Fibroblast of skin of right quadriceps (primary cell): ENCODE measurements around the gene ZNF618.
"Not testable (repeated sequence)": the region's sequence is repeated elsewhere in the genome, so short reads cannot be mapped to it uniquely, and the experiment has no call there.

Experiments
- DNase-seq: peaks from one replicate; pipeline ENCODE4 v3.0.0-alpha.2; 2013

Gene ZNF618

DNA sequence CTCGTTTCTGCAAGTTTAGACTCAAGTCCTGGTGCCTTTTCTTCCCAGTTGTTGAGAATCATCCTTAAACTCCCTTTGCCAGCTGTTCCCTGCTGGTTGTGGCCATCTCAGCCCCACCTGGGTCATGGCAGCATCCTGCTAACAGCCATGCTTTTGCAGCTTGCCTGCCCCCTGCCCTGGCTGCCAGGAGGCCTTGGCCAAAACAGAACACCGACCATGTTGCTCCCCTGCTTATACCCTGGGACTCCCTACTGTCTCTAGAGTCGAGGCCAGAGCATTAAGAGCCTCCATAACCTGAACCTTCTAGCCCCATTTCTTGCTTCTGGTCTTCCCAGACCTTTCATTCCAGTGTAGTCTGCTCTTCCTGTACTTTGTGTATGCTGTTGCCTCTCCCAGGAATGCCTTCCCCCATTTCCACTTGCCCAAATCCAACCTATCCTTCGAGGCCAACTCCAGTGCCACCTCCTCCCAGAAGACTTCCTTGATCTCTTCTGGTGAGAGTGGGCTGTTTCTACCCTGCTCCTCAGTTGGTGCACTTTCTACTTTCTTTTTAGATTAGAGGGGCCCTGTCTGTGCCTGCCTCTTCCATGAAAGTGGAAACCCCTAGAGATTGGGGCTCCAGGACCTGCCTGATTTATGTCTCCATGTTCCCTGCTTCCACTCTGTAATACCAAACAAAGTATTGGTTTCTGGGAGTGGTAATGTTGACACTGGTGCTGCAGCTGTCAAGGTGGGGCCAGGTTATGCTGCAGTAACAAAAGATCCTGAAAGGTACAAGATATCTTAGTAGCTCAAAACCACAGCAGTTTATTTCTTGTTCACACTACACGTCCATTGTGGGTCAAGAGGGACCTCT lies 113.8 kb downstream of the ZNF618 start:
- DNase-seq, result no peak

DNA sequence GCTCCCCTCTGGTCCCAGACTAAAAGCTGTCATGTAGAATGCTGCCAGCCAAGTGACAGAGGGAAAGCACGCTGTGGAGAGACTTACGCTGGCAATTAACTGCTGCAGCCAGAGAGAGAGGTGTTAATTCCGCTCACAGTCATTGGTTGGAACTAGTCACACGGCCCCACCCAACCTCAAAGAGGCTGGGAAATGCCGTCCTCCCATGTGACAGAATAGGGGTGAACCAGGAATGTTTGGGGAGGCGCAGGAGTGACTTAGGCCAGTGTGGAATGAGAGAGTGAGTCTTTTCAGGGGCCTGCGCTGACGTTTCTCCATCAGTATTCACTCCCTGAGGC lies 114.4 kb downstream of the ZNF618 start:
- DNase-seq, result no peak

DNA sequence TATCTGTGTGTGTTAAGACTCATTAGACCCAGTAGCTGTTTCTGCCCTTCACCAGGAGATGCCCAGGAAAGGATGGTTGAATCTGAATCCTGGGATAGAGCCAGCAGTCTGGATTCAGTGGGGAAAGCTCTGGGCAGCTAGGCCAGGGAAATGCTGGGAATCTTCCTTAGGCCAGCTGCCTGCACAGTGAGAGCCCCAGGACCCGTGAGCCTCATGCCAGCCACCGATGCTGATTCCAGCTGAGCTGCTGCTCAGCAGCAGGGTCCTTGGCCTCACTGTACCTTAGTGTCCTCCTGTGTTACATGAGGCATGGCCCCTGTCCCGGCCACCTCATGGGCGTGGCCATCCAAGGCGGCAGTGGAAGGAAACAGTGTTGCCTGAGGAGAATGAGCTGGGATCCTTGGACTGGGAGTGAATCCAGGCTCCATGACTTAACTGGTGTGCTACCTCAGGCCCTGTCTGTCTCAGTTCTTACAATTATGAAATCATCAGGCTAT lies 114.9 kb downstream of the ZNF618 start:
- no peak for DNase-seq

DNA sequence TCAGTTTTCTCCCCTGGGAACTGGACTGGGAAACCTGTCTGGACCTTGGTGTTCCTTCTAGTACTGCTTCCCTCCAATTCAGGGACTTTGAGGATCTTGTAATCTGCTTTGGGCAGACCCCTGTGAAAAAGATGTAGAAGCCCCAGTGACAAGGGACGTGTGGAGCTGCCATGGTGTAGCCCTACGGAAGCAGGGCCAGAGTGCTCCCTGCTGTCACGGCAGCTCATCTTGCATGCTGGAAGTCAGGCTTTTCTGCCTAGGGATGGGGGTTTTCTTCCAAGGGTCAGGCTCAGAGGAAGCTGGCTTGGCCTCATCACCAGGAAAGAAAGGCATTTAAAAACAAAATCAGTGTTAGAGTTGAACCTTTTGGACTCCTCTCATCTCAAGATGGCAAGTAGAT lies 115.6 kb downstream of the ZNF618 start:
- DNase-seq, result no peak

DNA sequence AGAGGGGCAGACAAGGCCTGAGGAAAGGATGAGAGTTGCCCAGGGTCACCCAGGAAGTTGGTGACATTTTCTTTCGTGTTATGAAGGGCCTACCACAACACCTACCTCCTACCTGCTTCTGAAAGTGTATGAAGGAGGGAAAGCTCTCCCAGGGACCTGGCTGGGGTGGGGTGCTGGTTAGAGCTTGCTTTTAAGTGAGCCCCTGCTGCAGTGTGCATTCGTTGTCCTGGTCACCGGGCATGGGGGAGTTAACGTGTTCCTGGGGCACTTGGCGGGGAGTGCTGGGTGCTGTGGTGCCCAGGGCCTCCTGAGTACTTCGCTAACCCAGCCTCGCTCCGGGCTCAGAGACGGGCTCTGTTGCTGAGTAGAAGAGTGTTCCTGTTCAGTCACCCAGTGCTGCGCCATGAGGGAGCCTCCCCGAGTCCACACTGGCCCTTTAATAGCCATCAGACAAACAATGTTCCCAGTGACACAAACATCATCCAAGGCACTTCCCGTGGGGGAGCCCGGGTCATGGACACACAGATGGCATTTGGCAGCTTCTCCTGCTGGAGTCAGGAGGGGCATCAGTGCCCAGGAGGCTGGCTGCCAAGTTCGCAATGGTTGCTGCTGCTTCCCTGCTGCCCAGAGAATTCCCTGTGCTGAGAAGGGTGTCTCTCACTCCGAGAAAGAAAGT lies 116.3 kb downstream of the ZNF618 start:
- DNase-seq, result no peak

DNA sequence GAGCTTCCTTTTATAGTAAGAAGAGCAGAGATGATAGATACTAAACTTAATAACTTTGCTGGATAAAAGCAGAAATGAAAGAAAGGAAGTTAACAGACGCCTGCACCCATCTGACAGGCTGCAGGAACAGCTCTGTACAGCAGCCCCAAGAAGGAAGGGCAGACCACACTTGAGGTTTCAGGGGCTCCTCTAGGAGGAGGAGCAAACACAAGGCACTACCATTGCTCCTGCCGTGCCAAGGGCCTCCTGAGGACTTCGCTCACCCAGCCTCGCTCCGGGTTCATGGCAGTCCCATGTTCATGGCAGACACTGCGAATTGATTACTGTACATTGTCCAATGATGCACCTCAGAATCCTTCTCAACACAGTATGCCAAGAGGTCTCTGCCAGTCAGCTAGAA lies 116.9 kb downstream of the ZNF618 start:
- DNase-seq, result no peak

DNA sequence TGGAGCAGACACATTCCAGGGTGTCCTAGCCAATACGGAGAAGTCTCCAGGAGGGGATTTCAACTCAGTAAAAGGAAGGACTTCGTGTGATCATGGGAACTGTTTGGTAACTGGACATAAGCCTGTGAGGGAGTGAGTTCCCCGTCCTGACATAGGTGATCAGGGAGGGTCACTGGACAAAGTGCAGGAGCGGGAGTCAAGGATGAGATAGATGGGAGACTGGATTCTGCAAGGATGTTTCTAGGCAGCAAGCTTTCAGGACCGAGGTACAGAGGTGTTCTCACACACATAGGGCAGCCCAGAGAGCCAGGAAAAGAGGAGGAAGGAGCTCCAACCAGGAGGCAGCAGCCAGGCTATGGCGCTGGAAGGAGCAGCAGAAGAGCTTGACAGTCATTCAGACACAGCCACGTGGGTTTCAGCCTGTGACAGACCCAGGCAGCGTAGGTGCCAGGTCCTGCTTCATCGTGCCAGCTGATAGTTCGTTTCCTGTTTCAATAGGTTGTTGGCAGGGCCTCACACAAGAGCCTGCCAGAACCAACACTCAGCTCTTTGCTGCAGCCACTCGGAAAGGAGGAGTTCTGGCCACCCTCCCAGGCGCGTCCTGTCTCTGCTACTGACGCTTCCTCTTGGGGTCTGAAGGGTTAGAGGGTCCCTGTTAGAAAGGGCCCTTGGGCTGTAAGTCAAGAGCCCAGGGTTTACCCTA lies 117.9 kb downstream of the ZNF618 start:
- no peak for DNase-seq

DNA sequence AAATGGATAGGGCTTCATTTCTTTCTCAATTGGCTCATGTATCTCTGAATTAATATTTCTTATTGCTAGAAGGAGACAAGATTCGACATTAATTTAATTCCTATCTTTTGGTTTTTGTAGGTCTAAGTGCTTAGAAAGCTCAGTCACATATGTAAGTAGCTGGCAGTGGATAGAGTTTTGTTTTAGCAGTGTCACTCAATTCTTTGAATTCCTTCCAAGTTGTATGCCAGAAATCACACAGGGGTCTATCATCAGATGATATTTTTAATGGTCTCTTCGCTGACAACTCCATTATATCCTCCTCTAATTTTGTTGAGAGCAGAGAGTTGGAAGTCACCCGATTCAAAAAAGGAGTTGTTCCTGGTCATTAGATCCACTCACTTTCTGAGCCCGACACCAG lies 119.3 kb downstream of the ZNF618 start:
- no peak for DNase-seq

DNA sequence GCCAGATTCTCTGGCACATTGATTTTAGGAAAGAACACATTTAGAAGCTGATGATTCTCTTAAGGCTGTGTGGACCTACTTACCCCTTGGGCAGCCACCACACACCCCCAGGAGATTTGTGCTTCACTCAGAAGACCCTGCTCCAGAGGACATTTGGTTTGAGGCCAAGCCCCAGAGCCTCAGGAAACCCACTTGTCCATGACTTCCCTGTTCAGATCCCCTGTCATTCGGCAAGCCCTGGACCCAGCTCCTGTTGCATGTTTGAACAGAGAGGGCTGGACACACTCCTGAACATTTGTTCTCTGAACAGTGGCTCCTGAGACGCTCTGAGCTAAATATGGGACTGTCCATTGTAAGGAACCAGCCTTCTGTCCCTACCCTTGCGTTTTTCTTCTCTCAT lies 119.9 kb downstream of the ZNF618 start:
- DNase-seq, result no peak

DNA sequence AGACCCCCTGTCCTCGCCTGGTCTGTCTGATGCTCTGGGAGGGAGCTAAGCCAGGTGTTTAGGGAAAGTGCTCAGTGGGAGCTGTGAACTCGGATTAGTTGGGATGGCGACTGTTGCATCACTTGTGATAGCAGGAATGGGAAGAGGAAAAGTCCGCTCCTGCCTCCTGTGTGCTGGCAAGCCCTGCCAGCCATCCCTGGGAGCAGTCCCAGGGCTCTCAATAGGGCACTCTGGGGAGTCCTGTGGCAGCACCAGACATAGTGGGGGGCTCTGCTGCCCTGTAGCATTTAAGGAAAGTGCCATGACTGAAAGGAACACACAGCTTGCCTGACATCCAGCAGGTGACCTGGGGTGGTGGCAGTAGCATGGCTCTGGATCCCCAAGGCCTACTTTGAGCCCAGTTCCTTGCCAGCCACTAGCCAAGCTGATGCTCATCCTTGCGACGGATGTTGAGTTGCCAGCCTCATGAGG lies 120.5 kb downstream of the ZNF618 start:
- DNase-seq, result no peak

DNA sequence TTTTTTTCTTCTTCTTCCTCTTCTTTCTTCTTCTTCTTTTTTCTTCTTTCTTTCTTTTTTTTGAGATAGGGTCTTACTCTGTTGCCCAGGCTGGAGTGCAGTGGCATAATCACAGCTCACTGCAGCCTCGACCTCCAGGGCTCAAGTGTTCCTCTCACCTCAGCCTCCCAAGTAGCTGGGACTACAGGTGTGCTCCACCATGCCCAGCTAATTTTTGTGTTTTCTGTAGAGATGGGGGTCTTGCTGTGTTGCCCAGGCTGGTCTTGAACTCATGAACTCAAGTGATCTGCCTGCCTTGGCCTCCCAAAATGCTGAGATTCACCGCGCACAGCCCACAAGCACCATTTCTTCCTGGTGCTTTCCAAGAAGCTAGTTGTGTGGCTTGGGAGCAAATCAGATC lies 121.0 kb downstream of the ZNF618 start:
- DNase-seq, result not testable (repeated sequence)

DNA sequence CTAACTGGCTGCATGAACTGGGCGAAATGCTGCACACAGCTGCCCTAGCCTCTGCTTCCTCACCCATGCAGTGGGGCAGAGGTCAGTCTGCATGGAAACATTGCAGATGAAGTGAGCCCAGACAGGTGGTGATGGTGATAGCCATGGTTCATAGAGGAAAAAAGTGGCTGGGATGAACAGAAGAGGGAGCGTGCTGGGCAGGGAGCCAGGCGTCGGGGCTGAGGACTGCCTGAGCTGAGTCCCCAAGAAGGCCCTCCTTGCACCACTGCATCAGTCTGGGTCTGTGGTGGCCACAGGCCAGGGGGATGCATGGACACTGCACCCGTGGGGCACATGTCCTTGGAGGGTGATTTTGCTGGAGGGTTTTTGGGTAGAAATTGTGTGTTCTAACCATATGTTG lies 121.5 kb downstream of the ZNF618 start:
- DNase-seq, result no peak

DNA sequence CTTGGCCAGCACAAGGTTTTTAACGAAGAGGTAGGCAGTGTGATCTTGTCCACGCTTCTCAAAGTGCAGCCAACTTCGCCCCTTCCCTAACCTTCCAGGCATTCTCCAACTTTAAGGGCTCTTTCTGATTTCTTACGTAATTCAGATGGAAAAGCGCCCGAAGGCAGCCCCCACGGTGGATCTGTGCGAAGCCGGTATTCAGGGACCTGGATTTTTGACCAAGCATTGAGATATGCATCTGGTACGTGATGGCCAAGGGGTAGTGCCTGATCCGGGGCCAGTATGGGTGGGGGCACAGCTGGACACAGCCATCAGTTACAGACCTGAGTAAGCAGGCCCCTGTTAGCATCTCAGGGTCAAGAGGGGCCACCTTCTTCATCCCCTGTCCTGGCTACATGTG lies 122.0 kb downstream of the ZNF618 start:
- DNase-seq, result no peak

DNA sequence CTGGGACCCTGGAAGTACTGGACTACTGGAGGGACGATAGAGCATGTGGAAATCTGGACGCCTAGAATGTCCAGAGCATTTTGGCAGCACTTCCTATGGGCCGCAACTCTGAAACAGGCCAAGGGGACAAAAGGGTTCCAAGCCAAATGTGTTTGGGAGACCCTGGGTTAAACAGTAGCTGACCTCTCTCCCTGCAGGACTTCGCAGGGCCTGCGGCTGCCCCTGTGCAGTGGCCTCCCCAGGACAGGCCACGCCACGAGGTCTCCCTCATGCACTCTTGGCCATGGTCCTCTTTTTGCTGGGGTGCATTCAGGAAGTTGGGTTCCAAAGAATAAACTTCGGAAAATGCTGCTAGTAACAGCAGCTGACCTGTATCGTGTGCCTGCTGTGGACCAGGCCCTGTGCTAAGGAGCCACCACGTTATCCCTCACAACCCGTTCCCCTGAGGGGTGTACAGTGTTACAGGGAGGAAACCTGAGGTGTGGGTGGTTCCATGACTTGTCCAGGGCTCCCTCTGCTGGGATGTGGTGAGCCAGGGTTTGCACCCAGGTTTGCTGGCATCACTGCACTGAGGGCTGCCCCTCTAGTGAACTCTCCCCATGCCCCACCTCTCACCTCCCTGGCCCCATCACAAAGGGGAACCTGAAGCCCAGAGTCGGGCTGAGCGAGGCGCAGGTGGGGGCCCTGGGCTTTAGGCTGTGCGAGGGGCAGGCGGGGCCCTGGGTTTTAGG lies 122.6 kb downstream of the ZNF618 start:
- DNase-seq, result no peak

DNA sequence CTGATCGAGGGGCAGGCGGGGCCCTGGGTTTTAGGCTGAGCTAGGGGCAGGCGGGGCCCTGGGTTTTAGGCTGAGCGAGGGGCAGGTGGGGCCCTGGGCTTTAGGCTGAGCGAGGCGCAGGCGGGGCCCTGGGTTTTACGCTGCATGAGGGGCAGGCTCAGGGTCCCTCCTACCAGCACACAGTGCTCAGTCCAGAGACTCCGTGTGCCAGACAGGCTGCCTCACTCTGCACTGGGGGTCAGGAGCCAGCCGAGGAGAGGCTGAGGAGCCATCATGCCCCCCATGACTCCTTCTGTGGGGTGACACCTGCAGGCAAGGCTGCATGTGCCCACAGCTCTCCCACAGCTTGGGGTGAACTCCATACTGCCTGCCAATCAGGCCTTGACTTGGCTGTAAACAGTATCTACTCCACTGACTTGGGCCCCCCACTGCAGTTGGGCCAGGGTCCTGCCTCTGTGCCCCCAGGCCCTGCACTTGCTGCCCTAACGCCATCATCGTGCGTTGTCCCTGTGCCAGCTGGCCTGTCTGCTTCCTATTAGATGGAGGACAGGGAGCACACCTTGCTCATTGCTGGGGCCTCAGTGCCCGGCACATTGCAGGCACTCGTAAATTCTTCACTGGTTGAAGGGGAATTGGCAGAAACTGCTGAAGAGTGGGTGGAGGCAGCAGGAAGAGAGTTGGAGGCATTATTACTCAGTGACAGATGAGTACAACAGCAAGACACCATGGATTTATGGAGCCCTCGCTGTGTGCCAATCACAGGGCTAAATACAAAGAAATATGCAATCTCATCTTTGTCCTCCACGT lies 123.3 kb downstream of the ZNF618 start:
- no peak for DNase-seq

DNA sequence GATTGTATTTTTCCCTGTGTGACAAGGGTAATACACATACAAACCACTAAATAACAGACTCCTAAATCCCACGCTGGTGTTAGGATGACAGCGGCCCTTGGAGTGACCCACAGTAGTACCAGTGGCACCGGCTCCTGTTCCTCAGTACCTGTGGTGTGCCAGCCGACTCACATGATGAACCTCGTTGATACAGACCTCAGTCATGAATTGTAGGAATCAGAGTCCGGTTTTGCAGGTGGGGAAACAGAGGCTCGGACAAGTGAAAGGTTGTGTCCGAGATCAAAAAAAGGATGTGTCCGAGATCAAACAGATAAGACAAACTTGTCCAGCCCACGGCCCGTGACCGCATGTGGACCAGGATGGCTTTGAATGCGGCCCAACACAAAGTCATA lies 124.0 kb downstream of the ZNF618 start:
- DNase-seq, result no peak

DNA sequence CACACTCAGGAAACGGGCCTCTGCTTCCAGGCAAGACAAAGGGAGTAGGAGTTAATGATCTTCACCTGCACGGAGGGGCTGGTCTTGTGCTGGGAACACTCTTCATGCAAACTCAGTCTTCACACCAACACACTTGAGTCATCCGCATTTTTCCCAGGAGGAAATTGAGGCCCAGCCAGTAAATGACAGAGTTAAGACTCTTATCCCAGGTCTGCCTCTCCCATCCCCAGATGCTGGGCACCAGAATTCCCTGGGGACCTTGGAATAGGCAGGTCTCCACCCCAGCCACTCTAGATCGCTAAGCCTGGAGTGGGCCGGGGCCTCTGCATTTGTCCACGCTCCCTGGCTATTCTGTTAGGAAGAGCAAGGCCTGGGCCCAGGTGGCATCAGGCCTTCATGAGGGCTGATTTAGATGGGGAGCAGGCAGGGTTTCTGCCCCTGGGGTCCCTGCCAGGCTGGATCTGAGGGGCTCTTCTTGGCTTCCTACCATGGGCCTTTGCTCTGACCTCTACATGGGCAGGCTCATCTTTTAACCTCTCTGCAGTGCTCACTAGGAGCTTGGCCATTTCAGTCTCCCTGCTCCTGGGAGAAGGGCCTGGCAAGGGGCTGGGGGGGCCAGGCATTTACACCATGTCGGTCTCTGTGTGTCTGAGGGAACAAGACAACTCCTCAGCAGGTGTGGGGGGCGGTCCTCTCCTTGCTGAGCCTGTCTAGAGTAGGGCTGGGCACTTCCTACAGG lies 124.7 kb downstream of the ZNF618 start:
- no peak for DNase-seq

DNA sequence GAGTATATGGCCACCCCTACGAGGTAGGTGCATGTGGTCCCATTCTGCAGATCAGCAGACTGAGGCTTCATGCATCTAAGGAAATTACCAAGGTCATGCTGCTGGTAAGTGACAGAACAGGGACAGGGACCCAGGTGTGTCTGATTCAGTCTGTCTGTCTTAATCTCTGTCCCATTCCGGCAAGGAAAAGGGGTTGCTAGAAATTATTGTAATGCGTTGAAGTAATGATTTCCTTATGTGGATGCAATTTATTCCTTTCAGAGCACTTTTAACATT lies 125.2 kb downstream of the ZNF618 start:
- no peak for DNase-seq

DNA sequence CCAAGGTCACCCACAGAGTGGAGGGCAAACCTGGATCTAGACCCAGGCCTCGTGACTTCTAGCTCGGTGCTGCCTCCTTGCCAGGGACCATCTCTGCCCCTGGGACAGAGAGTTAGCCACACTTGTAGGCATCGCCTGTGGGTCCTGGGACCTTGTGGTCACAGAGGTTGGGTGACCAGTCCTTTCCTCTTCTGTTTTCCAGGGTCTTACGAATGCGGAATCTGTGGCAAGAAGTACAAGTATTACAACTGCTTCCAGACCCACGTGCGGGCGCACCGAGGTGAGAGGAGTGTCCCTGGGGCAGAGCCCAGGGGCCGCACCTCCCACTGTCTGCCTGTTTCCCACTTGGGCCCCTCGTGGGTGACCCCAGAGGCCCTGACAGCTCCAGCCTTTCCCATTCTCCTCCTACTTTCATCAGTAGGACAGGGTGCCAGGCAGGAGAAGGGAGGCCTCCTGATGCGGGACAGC lies 125.7 kb downstream of the ZNF618 start:
- DNase-seq, result no peak

DNA sequence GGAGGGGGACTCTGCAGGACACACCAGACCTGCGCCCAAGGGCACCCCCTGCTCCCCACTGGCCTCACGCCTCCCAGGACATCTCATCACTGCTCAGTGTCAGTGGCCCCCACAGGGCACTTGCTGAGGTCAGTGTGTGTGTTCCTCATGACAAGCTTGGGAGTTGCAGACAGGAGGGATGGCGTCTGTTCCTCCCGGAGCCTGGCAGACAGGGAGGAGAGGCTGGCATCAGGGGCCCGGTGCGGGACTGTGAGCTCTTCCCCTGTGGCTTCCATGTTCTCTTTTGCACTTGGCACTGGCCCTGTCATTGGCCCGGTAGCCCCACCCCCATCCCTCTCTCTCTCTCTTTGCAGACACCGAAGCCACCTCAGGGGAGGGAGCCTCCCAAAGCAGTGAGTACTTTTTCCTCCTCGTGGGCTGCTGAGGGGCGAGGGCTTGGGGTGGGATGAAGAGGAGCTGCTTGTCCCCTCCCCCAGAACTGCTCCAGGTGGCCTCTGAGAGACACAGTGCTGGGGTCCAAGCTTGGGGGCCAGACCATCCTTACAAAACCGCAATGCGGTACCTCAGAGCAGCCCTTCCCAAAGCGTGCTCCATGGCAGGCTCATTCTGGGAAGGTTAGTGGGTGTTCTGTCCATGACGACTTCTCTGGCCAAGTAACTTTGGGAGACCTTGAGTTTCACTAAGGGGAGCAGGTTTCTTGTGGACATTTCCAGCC lies 126.3 kb downstream of the ZNF618 start:
- no peak for DNase-seq

DNA sequence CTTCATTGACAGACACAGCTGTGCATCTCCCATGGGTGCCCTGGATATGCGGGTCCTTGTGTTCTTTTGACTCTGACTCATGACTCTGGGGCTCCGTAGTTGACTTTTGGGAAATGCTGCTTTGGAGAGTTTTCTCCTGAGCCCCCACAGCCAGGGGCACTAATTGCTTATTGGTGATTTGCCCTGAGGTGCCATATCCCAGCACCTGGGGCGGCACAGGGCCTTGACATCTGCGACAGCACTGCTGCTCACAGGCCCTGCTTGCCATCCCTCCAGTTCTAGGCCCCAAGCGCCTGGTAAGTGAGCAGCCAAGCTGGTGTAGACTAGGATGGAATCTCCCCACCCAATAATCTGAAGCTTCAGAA lies 126.9 kb downstream of the ZNF618 start:
- DNase-seq, result no peak
